Smooth muscle cell (in vitro differentiated cells): ENCODE data around the gene GLRX3. TPM values are rescaled to one million over a fixed set of nuclear protein-coding genes. Genes with fewer than 3 reads are reported as not detected.
A peak's percentile ranks its signal among the peaks of the same experiment; 100 is the strongest.

Experiments used
- DNase-seq: peaks from one replicate; lab custom pipeline; 2025; ENCODE audit not compliant: unreplicated experiment; lab: John Stamatoyannopoulos, UW
- H2AFZ ChIP-seq: fragments of 200-600 bp; sonication (generic); 2 replicates; pipeline ENCODE4 v1.6.0; 2016; ENCODE audit warnings: antibody characterized with exemption, low read depth, mild to moderate bottlenecking
- H3F3A ChIP-seq: fragments of 200-600 bp; sonication (generic); 2 replicates; pipeline ENCODE4 v1.6.0; 2017; ENCODE audit warnings: antibody characterized with exemption, low read depth
- H3K27ac ChIP-seq: fragments of 200-600 bp; sonication (generic); 2 replicates; pipeline ENCODE4 v1.5.1; 2016; ENCODE audit warnings: low read depth, mild to moderate bottlenecking
- H3K27me3 ChIP-seq: fragments of 200-600 bp; sonication (generic); 2 replicates; pipeline ENCODE4 v1.6.1; 2016; ENCODE audit warnings: low read depth, mild to moderate bottlenecking
- H3K36me3 ChIP-seq: fragments of 200-600 bp; sonication (generic); 2 replicates; pipeline ENCODE4 v1.5.1; 2016; ENCODE audit warnings: low read depth
- H3K4me1 ChIP-seq: fragments of 200-600 bp; sonication (generic); 2 replicates; pipeline ENCODE4 v1.5.1; 2016; ENCODE audit warnings: low read depth
- H3K4me2 ChIP-seq: fragments of 200-600 bp; sonication (generic); 2 replicates; pipeline ENCODE4 v1.6.0; 2016; ENCODE audit warnings: mild to moderate bottlenecking
- H3K4me3 ChIP-seq: fragments of 200-600 bp; sonication (generic); 2 replicates; pipeline ENCODE4 v1.5.1; 2016; ENCODE audit warnings: mild to moderate bottlenecking
- H3K79me2 ChIP-seq: fragments of 200-600 bp; sonication (generic); 2 replicates; pipeline ENCODE4 v1.6.0; 2016; ENCODE audit warnings: low read depth, mild to moderate bottlenecking
- H3K9ac ChIP-seq: fragments of 200-600 bp; sonication (generic); 2 replicates; pipeline ENCODE4 v1.6.0; 2016; ENCODE audit warnings: low read depth
- H3K9me3 ChIP-seq: fragments of 200-600 bp; sonication (generic); replicated peaks from 2 replicates; pipeline ENCODE4 v1.5.1; 2016; ENCODE audit warnings: low read depth
- H4K20me1 ChIP-seq: fragments of 200-600 bp; sonication (generic); 2 replicates; pipeline ENCODE4 v1.6.0; 2016; ENCODE audit warnings: low read depth
- WGBS: methylation state at CpG from one replicate; pipeline ENCODE4 v1.1.7; 2016; ENCODE audit warnings: low lambda C conversion rate; 5-methylcytosine and 5-hydroxymethylcytosine counted together
- polyA plus RNA-seq: library from polyadenylated mRNA; unstranded; fragments of >200 nt; fragmentation: Nextera tagmentation; extraction: Ambion mirVana; gene quantifications from 2 replicates; pipeline ENCODE4 v1.2.1, GENCODE V29; 2016
- total RNA-seq: library from RNA; depleted of rRNA; stranded (reverse); fragments of >200 nt; gene quantifications from 2 replicates; pipeline ENCODE4 v1.2.3, GENCODE V29; 2014
- TF ChIP-seq, protein P1 (sequence below): fragments of 200-600 bp; sonication (generic); IDR thresholded peaks from 2 replicates; pipeline ENCODE4 v1.5.1; 2017; ENCODE audit warnings: borderline replicate concordance, mild to moderate bottlenecking, antibody characterized with exemption; ENCODE audit not compliant: insufficient read depth, poor library complexity, severe bottlenecking

Gene GLRX3
- total and polyA plus RNA-seq, 2 experiments from 2014 or later = 125 to 132 TPM

DNA sequence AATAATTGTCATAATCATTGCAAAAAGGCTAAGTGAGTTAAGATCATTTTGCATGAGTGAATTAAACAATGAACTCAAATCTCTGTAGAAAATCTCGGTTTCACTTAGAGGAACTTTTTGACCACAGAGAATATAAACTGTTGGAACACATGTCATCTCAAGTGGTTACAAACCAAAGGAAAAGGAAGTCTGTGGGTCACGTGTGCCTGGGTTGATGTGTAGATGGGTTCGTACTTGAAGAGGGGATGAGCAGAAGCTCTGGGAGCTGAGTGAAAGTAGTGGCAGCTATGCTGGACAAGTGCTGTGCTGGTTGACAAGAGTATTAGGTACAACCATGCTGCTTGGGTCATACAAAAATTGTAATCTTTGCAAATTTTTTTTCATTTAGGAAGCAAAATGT is 35.0 kb downstream of the GLRX3 start:
- 95% methylated on average over 3 of the region's 3 CpGs for WGBS
- H3K4me3 ChIP-seq = no peak overlapping the region
- no peaks in the 10 kb centered on the region for H3F3A ChIP-seq
- H4K20me1 ChIP-seq = peaks cover 70% of the 10 kb centered on the region
- no peaks in the 10 kb centered on the region for H3K27me3 ChIP-seq
- peaks cover 8% of the 10 kb centered on the region for H3K36me3 ChIP-seq
- no peaks in the 10 kb centered on the region for H3K4me1 ChIP-seq
- TF ChIP-seq, protein P1, sequence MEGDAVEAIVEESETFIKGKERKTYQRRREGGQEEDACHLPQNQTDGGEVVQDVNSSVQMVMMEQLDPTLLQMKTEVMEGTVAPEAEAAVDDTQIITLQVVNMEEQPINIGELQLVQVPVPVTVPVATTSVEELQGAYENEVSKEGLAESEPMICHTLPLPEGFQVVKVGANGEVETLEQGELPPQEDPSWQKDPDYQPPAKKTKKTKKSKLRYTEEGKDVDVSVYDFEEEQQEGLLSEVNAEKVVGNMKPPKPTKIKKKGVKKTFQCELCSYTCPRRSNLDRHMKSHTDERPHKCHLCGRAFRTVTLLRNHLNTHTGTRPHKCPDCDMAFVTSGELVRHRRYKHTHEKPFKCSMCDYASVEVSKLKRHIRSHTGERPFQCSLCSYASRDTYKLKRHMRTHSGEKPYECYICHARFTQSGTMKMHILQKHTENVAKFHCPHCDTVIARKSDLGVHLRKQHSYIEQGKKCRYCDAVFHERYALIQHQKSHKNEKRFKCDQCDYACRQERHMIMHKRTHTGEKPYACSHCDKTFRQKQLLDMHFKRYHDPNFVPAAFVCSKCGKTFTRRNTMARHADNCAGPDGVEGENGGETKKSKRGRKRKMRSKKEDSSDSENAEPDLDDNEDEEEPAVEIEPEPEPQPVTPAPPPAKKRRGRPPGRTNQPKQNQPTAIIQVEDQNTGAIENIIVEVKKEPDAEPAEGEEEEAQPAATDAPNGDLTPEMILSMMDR = no peak
- peaks cover 8% of the 10 kb centered on the region for H3K79me2 ChIP-seq
- no peak overlapping the region for H3K9ac ChIP-seq
- H3K9me3 ChIP-seq = no peaks in the 10 kb centered on the region
- H3K27ac ChIP-seq = no peak overlapping the region
- no peak overlapping the region for H3K4me2 ChIP-seq
- H2AFZ ChIP-seq = no peak overlapping the region
- no peak for DNase-seq

DNA sequence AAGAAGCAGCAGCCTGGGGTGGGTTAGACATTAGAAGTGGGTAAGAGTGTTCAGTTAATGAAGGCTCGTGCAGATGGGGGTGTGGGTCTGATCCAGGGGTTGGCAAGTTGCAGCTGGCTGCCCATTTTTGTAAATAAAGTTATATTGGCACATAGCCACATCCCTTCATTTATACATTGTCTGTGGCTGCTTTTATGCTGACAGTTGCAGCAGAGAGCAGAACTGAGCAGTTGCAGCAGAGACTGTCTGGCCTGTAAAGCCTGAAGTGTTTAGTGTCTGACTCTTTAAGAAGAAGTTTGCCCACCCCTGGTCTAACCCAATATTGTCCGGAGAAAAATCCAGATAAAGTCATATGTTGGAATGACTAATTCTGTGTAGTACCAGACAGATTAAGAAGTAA is 38.1 kb downstream of the GLRX3 start:
- Histone ChIP-seq H3K4me1 (no peaks in the 10 kb centered on the region), H3K9ac (no peak overlapping the region), H3K4me2 (peak overlapping the region; percentile 11), H3K27me3 (no peaks in the 10 kb centered on the region), H3F3A (no peaks in the 10 kb centered on the region), H3K36me3 (no peaks in the 10 kb centered on the region), H4K20me1 (peaks cover 69% of the 10 kb centered on the region), H2AFZ (no peak overlapping the region), H3K4me3 (no peak overlapping the region), H3K79me2 (peaks cover 4% of the 10 kb centered on the region), H3K9me3 (no peaks in the 10 kb centered on the region), H3K27ac (peak overlapping the region; percentile 39)
- DNase-seq = no peak
- TF ChIP-seq, protein P1 = no peak
- WGBS = 43% methylated on average over 2 of the region's 2 CpGs

DNA sequence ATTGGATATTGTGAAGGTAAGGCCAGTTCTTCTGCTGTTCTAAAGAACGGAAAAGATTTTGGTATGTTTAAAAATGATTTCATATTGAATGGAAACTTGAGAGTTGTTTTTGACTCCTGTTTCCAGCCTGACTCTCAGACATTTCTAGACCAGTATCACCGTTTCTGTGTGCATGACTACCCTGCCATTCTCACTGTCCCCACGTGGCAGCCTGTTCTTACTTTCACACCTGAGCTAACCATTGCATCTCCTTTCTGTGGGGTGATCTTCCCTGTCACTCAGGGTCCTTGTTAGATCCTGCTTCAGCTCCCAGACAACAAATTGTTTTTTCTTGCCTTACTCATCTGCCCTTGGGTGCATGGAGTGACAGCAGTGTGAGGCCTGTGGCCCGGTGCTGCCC is 38.9 kb downstream of the GLRX3 start:
- H3F3A ChIP-seq = no peaks in the 10 kb centered on the region
- H3K4me1 ChIP-seq = no peaks in the 10 kb centered on the region
- no peak overlapping the region for H3K4me2 ChIP-seq
- H3K36me3 ChIP-seq = no peaks in the 10 kb centered on the region
- peaks cover 69% of the 10 kb centered on the region for H4K20me1 ChIP-seq
- no peaks in the 10 kb centered on the region for H3K9me3 ChIP-seq
- DNase-seq = no peak
- no peak overlapping the region for H2AFZ ChIP-seq
- H3K9ac ChIP-seq = no peak overlapping the region
- peaks cover 4% of the 10 kb centered on the region for H3K79me2 ChIP-seq
- TF ChIP-seq, protein P1 = no peak
- peak overlapping the region; percentile 39 for H3K27ac ChIP-seq
- WGBS = 86% methylated on average over 4 of the region's 4 CpGs
- no peak overlapping the region for H3K4me3 ChIP-seq
- H3K27me3 ChIP-seq = no peaks in the 10 kb centered on the region

DNA sequence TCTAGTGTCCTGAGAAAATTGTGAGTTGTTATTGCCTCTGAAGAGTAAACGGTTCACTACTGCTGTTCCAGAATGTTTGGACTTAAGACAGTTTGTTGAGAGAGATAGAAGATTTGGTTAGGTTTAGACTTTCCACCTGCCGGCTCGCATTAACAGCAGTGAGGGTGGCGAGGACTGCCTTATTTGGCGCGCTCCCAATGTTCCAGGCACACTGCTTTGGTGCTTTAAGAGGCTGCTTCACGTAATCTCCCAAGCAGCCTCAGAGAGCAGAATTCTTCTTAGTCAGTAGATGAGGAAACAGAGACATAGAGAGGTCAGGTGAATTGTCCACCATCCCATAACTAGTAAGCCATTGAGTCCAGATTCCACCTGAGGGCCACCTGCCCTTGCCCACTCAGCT is 41.1 kb downstream of the GLRX3 start:
- 97% methylated on average over 7 of the region's 7 CpGs for WGBS
- no peak for DNase-seq
- TF ChIP-seq, protein P1 = no peak

More for the DNA sequence above, 41.1 kb downstream of the GLRX3 start:
- H3K36me3 ChIP-seq = peaks cover 9% of the 10 kb centered on the region
- peaks cover 4% of the 10 kb centered on the region for H3K79me2 ChIP-seq
- H3K9ac ChIP-seq = no peak overlapping the region
- H3K4me2 ChIP-seq = no peak overlapping the region
- H3K4me1 ChIP-seq = no peaks in the 10 kb centered on the region
- H3K4me3 ChIP-seq = no peak overlapping the region
- H3K9me3 ChIP-seq = no peaks in the 10 kb centered on the region
- no peak overlapping the region for H3K27ac ChIP-seq
- H4K20me1 ChIP-seq = peaks cover 67% of the 10 kb centered on the region
- no peaks in the 10 kb centered on the region for H3F3A ChIP-seq
- H2AFZ ChIP-seq = no peak overlapping the region
- no peaks in the 10 kb centered on the region for H3K27me3 ChIP-seq
